GM12801 (cell line): ENCODE measurements around the gene CORO7.

Experiments
- CTCF ChIP-seq: IDR thresholded peaks from one replicate; pipeline ENCODE4 v1.5.1; 2011; ENCODE audit warnings: control low read depth; ENCODE audit not compliant: insufficient read length; ENCODE audit errors: extremely low read depth

CORO7 gene

DNA sequence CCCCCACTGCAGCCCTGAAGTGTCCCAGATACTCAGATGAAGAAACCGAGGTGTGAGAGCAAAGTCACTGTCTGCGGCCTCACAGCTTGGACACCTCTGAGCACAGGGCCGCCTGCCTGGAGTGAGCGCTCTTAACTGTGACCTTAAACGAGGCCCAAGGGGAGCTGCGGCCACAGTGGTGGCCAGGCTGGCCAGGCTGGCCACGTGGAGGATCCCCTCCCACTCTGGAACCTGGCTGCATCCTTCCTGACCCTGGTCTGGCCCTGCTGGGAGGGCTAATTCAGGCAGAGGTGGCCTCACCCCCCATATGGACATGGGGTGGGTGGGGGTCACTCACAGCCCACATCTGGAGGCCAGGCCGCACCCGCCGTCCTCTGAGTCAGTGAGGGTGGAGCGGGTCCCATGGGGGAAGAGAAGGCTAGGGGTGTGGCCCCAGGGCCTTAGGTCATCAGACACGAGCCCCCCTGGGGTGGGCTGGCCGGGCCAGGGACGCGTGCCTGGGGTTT is 38.2 kb downstream of the CORO7 start:
- no peak for TF ChIP-seq CTCF

GRCh38 chr16:4377573-4378154 is 38.7 kb downstream of the CORO7 start:
- no peak for TF ChIP-seq CTCF

DNA sequence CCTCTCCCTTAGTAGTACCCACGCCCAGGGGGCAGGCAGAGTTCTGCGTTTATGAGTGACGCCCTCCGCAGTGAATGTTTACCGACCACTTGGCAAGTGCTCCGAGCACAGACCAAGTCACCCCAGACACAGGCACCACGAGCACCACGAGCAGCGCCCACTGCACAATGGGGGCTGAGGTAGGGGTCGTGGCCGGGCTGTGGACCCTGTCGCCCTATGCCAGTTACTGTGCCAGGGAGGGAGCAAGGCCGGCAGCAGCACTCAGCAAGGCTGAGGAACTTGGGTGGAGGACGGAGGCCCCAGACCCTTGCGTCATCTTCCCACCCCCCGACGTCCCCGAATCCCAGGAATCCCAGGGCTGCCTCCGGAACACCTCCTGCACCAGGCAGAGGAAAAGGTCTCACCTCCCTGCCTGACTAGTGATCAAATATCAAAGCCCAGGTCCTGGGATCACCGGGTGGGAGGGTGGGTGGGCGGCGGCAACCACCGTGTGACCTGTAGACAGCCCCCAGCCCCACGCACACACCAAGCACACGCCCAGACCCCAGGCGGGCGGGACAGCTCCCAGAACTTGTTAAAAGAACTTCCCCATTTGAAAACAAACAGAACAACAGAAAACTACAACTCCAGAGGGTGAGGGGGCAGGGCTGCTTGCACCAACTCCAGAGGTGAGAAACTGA is 39.4 kb downstream of the CORO7 start:
- no peak for TF ChIP-seq CTCF

GRCh38 chr16:4376126-4376892 is 40.1 kb downstream of the CORO7 start:
- TF ChIP-seq CTCF, result no peak

DNA sequence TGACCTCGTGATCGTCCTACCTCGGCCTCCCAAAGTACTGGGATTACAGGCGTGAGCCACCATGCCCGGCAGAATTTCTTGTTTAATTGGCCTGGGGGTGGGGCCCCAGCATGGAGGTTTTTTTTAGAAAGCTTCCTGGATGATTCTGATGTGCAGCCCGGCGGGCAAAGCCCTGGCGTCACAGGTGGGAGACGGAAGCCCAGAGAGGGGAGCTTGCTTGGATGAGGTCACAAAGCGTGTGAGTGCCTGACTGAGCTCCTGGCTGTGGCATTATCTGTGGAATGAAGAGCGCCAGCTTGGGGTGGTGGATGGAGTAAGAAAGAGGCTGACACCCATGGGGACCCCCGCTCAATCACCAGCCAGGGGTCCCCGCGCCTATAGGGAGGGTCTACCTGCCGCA is 40.7 kb downstream of the CORO7 start:
- no peak for TF ChIP-seq CTCF

- TF ChIP-seq CTCF, result no peak
Measured at GRCh38 chr16:4373909-4374742, 42.3 kb downstream of the CORO7 start.

GRCh38 chr16:4373356-4373908 is 43.0 kb downstream of the CORO7 start:
- TF ChIP-seq CTCF, result no peak
